K562 (cell line): ENCODE results near the gene MEGF9. TPM values are rescaled to one million over a fixed set of nuclear protein-coding genes. Genes with fewer than 3 reads are reported as not detected.
A peak's percentile ranks its signal among the peaks of the same experiment; 100 is the strongest.

Source experiments
- ATAC-seq: fragments of 200-7000 bp; cut with Tn5 transposase; 3 replicates; pipeline ENCODE4 v1.9.1; 2020; ENCODE audit warnings: moderate library complexity
- BruUV-seq: library from RNA; stranded (reverse); fragments of 400-500 nt; replicated peaks from 2 replicates; lab custom pipeline; 2021; lab: Mats Ljungman, UMichigan
- CTCF ChIA-PET: fragments of 300-600 bp; formaldehyde crosslinking; extraction: SDS; loops from one replicate; lab custom pipeline; 2021; ENCODE audit warnings: low intra/inter-chr PET ratio; lab: Yijun Ruan, JAX
- POLR2A ChIA-PET: fragments of 300-600, 350-650 bp; sonication (Branson Sonifier 250); formaldehyde crosslinking; extraction: SDS; loops from one replicate; lab custom pipeline; 2021; ENCODE audit warnings: antibody characterized with exemption, inconsistent platforms; lab: Yijun Ruan, JAX
- DNase-seq, 4 experiments: peaks; one replicate each; pipeline versions ENCODE4 v3.0.0 to v3.0.0-alpha.2; 2011 to 2018; ENCODE audit warnings: low spot score in 3 of 4, mixed read lengths in 3 of 4; ENCODE audit errors: extremely low read depth in 1 of 4
- FAIRE-seq: peaks from 2 replicates; lab custom pipeline; 2011; peaks lifted over from hg19 to GRCh38; lab: Jason Lieb, UNC
- H2AFZ ChIP-seq: 2 replicates; pipeline ENCODE4 v1.6.0; 2011; ENCODE audit warnings: low read depth, low read length, control low read depth, inconsistent platforms
- H3K27ac ChIP-seq: fragments of 200-600 bp; 3 replicates; pipeline ENCODE4 v1.8.0; 2011; ENCODE audit warnings: low read depth, mild to moderate bottlenecking, control low read depth, inconsistent platforms, low read length, moderate library complexity, mixed read lengths; ENCODE audit errors: extremely low read depth
- H3K27me3 ChIP-seq, 2 experiments: fragments of 300-600 bp in 1 of 2; 2 replicates in 1 of 2; 3 replicates in 1 of 2; pipeline versions ENCODE4 v1.6.0 to v1.8.0; 2011; ENCODE audit warnings: inconsistent platforms in 2 of 2, low read length in 2 of 2, mild to moderate bottlenecking in 1 of 2, mixed read lengths in 1 of 2, moderate library complexity in 1 of 2; ENCODE audit not compliant: control insufficient read depth in 2 of 2, insufficient read depth in 2 of 2
- H3K36me3 ChIP-seq: fragments of 300-600 bp; 3 replicates; pipeline ENCODE4 v1.8.0; 2011; ENCODE audit warnings: mild to moderate bottlenecking, low read length, inconsistent platforms; ENCODE audit not compliant: control insufficient read depth, insufficient read depth
- H3K4me1 ChIP-seq, 2 experiments: fragments of 200-600 bp in 1 of 2; replicated peaks in 1 of 2; 2 replicates in 1 of 2; 3 replicates in 1 of 2; pipeline versions ENCODE4 v1.5.1 to v1.8.0; 2011; ENCODE audit warnings: inconsistent platforms in 2 of 2, low read length in 2 of 2, mild to moderate bottlenecking in 1 of 2, mixed read lengths in 1 of 2, moderate library complexity in 1 of 2; ENCODE audit not compliant: control insufficient read depth in 2 of 2, insufficient read depth in 2 of 2
- H3K4me2 ChIP-seq: 2 replicates; pipeline ENCODE4 v1.6.1; 2011; ENCODE audit warnings: low read length, control low read depth, inconsistent platforms, mixed read lengths; ENCODE audit not compliant: insufficient read depth
- H3K4me3 ChIP-seq: fragments of 200-600 bp; sonication (generic), shearing (Covaris generic); 2 replicates; pipeline ENCODE4 v1.5.1; 2016; ENCODE audit warnings: control low read depth, inconsistent platforms
- H3K79me2 ChIP-seq: fragments of 200-600 bp; 3 replicates; pipeline ENCODE4 v1.8.0; 2011; ENCODE audit warnings: low read length, inconsistent platforms; ENCODE audit not compliant: control insufficient read depth, insufficient read depth
- H3K9ac ChIP-seq, 2 experiments: 2 replicates each; pipeline versions ENCODE4 v1.6.0 to v1.6.1; 2011; ENCODE audit warnings: low read depth in 2 of 2, low read length in 2 of 2, control low read depth in 1 of 2, inconsistent platforms in 1 of 2, mild to moderate bottlenecking in 1 of 2, mixed read lengths in 1 of 2; ENCODE audit not compliant: insufficient read depth in 1 of 2
- H3K9me1 ChIP-seq: one replicate; pipeline ENCODE4 v1.6.0; 2011; ENCODE audit warnings: inconsistent platforms, mild to moderate bottlenecking, low read length, moderate library complexity; ENCODE audit not compliant: control insufficient read depth, insufficient read depth
- H3K9me3 ChIP-seq: replicated peaks from 2 replicates; pipeline ENCODE4 v1.5.1; 2011; ENCODE audit warnings: low read depth, low read length, inconsistent platforms; ENCODE audit not compliant: control insufficient read depth, insufficient read depth
- H4K20me1 ChIP-seq: replicated peaks from 2 replicates; pipeline ENCODE4 v1.6.1; 2011; ENCODE audit warnings: low read length, inconsistent platforms, mixed read lengths; ENCODE audit not compliant: control insufficient read depth, insufficient read depth
- ATF3 ChIP-seq, 2 experiments: fragments of 450-650 bp in 1 of 2; sonication (generic) in 1 of 2; formaldehyde crosslinking in 1 of 2; IDR thresholded peaks in 1 of 2; conservative IDR thresholded peaks in 1 of 2; 2 replicates each; pipeline versions ENCODE4 v1.6.1 to v1.8.1; 2016 to 2023; ENCODE audit warnings: mild to moderate bottlenecking in 2 of 2, moderate library complexity in 2 of 2, inconsistent platforms in 1 of 2, missing genetic modification reagents in 1 of 2
- CEBPG ChIP-seq, 3 experiments: fragments of 200-800 bp in 1 of 3; sonication (Bioruptor generic) in 1 of 3; sonication (generic) in 1 of 3; formaldehyde crosslinking in 1 of 3; IDR thresholded peaks in 2 of 3; conservative IDR thresholded peaks in 1 of 3; 2 replicates each; pipeline versions ENCODE4 v1.6.1 to v1.8.0; 2016 to 2022; ENCODE audit warnings: missing compliant biosample characterization in 2 of 3, missing genetic modification characterization in 2 of 3, mild to moderate bottlenecking in 1 of 3, missing genetic modification reagents in 1 of 3
- NFE2L1 ChIP-seq: fragments of 450-650 bp; IDR thresholded peaks from 2 replicates; pipeline ENCODE4 v1.6.1; 2016; ENCODE audit warnings: missing genetic modification characterization, low read depth, mild to moderate bottlenecking, missing compliant biosample characterization, moderate library complexity, borderline replicate concordance
- WGBS: fragments of 100-300 bp; shearing (Covaris generic); methylation state at CpG from one replicate; pipeline ENCODE4 v1.1.6; 2016; ENCODE audit warnings: low coverage, mixed read lengths; ENCODE audit not compliant: insufficient coverage; ENCODE audit errors: missing lambda C conversion rate; 5-methylcytosine and 5-hydroxymethylcytosine counted together
- in situ Hi-C: fragments of 300-500 bp; cut with MboI; formaldehyde crosslinking; loops from 4 replicates; pipeline ENCODE4 v1.15.0; 2018; ENCODE audit warnings: inconsistent platforms, mixed read lengths
- intact Hi-C: fragments of 100-400 bp; cut with micrococcal nuclease; formaldehyde crosslinking; loops from 2 replicates; pipeline ENCODE4 v1.14.2; 2022
- polyA plus RNA-seq, 8 experiments: library from polyadenylated mRNA; depleted of rRNA in 4 of 8; stranded (reverse) in 5 of 8; unstranded in 3 of 8; fragments of >200 nt; fragmentation: Nextera tagmentation in 2 of 8; fragmentation: Illumina TruSeq in 1 of 8; extraction: Ambion mirVana in 2 of 8; extraction: Trizol in 1 of 8; gene quantifications; 2 replicates each; pipeline versions ENCODE4 v1.2.1 to v1.2.3, GENCODE V29; 2011 to 2014; ENCODE audit warnings: inconsistent platforms in 1 of 8, missing spikeins in 1 of 8
- total RNA-seq, 7 experiments: library from RNA; depleted of rRNA in 6 of 7; stranded (reverse); fragments of >200 nt in 6 of 7; fragmentation: Illumina TruSeq in 2 of 7; extraction: Trizol in 2 of 7; gene quantifications; 2 replicates each; pipeline versions ENCODE4 v1.2.1 to v1.2.3, GENCODE V29; 2011 to 2021; ENCODE audit warnings: low replicate concordance in 1 of 7

The MEGF9 gene
- total and polyA plus RNA-seq, 9 of the 15 experiments (the other 6 are each of a cell fraction or from before 2014, with no cell fraction given), result 2.1 to 6.2 (median 3.8) TPM

GRCh38 chr9:120654272-120654671 lies 60.0 kb downstream of the MEGF9 start:
- DNase-seq (no peak), FAIRE-seq (no peak), ATAC-seq (no peak)
- Histone ChIP-seq H3K9me3 (no peaks in the 10 kb centered on the region), H3K27ac (no peak overlapping the region), H3K4me2 (no peak overlapping the region), H3K36me3 (no peaks in the 10 kb centered on the region), H3K9me1 (no peaks in the 10 kb centered on the region), H3K4me1 (no peaks in the 10 kb centered on the region), H3K79me2 (no peaks in the 10 kb centered on the region), H3K9ac (no peak overlapping the region), H2AFZ (no peak overlapping the region), H4K20me1 (no peaks in the 10 kb centered on the region), H3K27me3 (no peaks in the 10 kb centered on the region), H3K4me3 (no peak overlapping the region)
- TF ChIP-seq CEBPG (CRISPR knock-in tag; IDR thresholded peaks at IDR 0.05) (no peak), CEBPG (tag; conservative IDR thresholded peaks at IDR 0.05 in 1 of 2, IDR thresholded peaks at IDR 0.05 in 1 of 2) (0 out of 4 replicates have a peak, but pooled peaks of 1 of the 2 experiments have one; percentile 20), NFE2L1 (tag) (no peak), ATF3 (IDR thresholded peaks at IDR 0.05) (peak; percentile 27; the same call in 1 of the 2 replicates), ATF3 (CRISPR knock-in tag; conservative IDR thresholded peaks at IDR 0.05) (no peak)
- WGBS, result 66% methylated on average over 4 of the region's 4 CpGs
- CTCF ChIA-PET, result no interaction called here
- POLR2A ChIA-PET, result interaction anchor here (1.6 kb wide), 1 partner anchor 75 kb away, joined by 4 read pairs; no protein-coding TSS in a partner anchor
- in situ Hi-C loops, result no loop called here
- intact Hi-C loops, result no loop called here
- BruUV-seq, result no TSS peak
